ENCODE results near the gene FBXL12.
"Not testable (repeated sequence)": the region's sequence is repeated elsewhere in the genome, so short reads cannot be mapped to it uniquely, and the experiment has no call there.

The FBXL12 gene

DNA sequence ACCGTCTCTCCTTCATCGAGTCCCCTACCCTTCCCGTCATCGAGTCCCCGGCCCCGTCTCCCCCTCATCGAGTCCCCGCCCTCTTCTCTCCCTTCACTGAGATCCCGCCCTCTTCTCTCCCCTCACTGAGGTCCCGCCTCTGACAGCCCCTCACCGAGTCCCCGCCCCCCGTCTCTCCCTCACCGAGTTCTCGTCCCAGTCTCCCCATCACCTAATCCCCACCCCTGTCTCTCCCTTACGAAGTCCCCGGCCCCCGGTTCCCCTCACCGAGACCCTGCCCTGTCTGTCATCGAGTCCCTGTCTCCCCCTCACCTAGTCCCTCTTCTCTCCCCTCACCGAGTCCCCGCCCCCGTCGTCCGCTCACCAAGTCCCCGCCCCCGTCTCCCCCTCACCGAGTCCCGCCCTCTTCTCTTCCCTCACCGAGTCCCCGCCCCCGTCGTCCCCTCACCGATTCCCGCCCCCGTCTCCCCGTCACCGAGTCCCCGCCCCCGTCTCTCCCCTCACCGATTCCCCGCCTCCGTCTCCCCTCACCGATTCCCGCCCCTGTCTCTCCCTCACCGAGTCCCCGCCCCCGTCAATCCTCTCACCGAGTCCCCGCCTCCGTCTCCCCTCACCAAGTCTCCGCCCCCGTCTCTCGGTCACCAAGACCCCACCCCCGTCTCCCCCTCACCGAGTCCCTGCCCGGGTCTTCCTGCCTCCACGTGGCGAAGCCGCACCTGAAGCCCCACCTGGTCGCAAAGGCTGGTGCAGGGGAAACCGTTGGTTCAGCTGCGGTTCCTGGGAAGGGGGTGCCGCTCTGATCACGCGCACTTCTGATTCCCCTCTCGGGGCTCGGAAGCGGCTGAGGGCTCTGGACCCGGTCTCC, 26.4 kb downstream of the FBXL12 start:
- peak overlapping the region; percentile 83 for H3K4me3 Mint-ChIP-seq
- peaks cover 2% of the 10 kb centered on the region for H3K36me3 Mint-ChIP-seq
- H3K4me1 Mint-ChIP-seq, result peaks cover 30% of the 10 kb centered on the region
- CTCF ChIA-PET, result no interaction called here
- no peaks in the 10 kb centered on the region for H3K27me3 Mint-ChIP-seq
- peaks cover 6% of the 10 kb centered on the region for H3K9me3 Mint-ChIP-seq
- peak overlapping the region; percentile 93 for H3K27ac Mint-ChIP-seq
- peak; percentile 94 for DNase-seq

DNA sequence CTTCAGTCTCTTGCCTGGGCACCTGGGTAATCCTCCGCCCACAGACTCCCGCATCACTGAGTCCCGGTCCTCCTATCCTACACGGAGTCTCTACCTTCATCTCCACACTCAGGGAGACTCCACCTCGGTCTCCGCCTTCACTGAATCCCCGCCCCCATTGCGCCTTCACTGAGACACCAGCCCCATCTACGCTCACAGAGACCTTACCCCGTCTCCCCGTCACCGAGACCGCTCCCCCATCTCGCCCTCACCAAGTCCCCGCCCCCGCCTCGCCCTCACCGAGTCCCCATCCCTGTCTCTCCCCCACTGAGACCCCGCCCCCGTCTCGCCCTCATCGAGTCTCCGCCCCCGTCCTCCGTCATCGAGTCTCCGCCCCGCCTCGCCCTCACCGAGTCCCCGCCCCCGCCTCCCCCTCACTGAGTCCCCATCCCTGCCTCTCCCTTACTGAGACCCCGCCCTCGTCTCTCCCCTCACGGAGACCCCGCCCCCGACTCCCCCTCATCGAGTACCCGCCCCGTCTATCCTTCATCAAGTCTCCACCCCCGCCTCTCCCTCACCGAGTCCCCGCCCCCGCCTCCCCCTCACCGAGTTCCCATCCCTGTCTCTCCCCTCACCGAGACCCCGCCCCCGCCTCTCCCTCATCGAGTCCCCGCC, 27.2 kb downstream of the FBXL12 start:
- peaks cover 6% of the 10 kb centered on the region for H3K9me3 Mint-ChIP-seq
- CTCF ChIA-PET, result interaction anchor here (2.2 kb wide), 1 partner anchor 166 kb away, joined by 7 read pairs; no protein-coding TSS in a partner anchor

DNA sequence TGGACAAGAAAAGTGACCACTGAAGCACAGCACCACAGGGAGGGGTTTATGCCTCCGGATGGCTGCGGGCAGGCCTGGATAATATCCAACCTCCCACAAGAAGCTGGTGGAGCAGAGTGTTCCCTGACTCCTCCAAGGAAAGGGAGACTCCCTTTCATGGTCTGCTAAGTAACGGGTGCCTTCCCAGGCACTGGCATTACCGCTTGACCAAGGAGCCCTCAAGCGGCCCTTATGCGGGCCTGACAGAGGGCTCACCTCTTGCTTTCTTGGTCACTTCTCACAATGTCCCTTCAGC, 27.9 kb downstream of the FBXL12 start:
- Mint-ChIP-seq H3K27ac (peak overlapping the region; percentile 93), H3K4me3 (peak overlapping the region; percentile 83), H3K4me1 (peaks cover 28% of the 10 kb centered on the region)
- H3K27me3 Mint-ChIP-seq, H3K36me3 Mint-ChIP-seq, DNase-seq, H3K9me3 Mint-ChIP-seq: not testable (repeated sequence)
- CTCF ChIA-PET, result interaction anchor here (1.4 to 2.2 kb wide), 2 partner anchors 165 to 206 kb away, joined by 4 to 7 read pairs; partner anchors contain the start of gene ZNF121

More for the DNA sequence above, 27.2 kb downstream of the FBXL12 start:
- Mint-ChIP-seq H3K36me3 (peaks cover 2% of the 10 kb centered on the region), H3K4me1 (peaks cover 29% of the 10 kb centered on the region), H3K4me3 (peak overlapping the region; percentile 83), H3K27ac (peak overlapping the region; percentile 93), H3K27me3 (no peaks in the 10 kb centered on the region)
- peak; percentile 97 for DNase-seq

GRCh38 chr19:9789579-9789978, 29.3 kb downstream of the FBXL12 start:
- H3K36me3 Mint-ChIP-seq, H3K27me3 Mint-ChIP-seq, DNase-seq, H3K27ac Mint-ChIP-seq, H3K9me3 Mint-ChIP-seq, H3K4me3 Mint-ChIP-seq: not testable (repeated sequence)
- CTCF ChIA-PET, result interaction anchor here (1.4 to 2.2 kb wide), 3 partner anchors 163 to 204 kb away, joined by 4 to 7 read pairs (median 4); partner anchors contain the start of gene ZNF121
- H3K4me1 Mint-ChIP-seq, result peaks cover 36% of the 10 kb centered on the region

DNA sequence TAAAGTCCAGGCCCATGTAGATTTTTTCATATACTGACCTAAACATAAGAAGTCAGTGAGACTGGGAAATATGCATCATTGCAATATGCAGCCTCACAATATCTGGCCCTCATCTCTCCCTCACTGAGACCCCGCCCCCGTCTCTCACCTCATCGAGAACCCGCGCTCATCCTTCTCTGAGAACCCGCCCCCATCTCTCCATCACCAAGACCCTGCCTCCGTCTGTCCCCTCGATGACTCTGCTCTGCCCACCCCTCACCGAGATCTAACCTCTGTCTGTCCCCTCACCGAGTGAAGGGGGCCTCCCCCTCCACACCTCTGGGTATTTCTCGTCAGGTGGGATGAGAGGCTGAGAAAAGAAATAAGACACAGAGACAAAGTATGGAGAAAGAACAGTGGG, 29.8 kb downstream of the FBXL12 start:
- Mint-ChIP-seq H3K27ac (no peak overlapping the region), H3K4me1 (peaks cover 41% of the 10 kb centered on the region), H3K4me3 (no peak overlapping the region), H3K9me3 (peaks cover 6% of the 10 kb centered on the region), H3K27me3 (no peaks in the 10 kb centered on the region), H3K36me3 (peaks cover 2% of the 10 kb centered on the region)
- no peak for DNase-seq
- CTCF ChIA-PET, result no interaction called here

GRCh38 chr19:9788604-9789003, 30.3 kb downstream of the FBXL12 start:
- peaks cover 43% of the 10 kb centered on the region for H3K4me1 Mint-ChIP-seq
- CTCF ChIA-PET, H3K27me3 Mint-ChIP-seq, H3K9me3 Mint-ChIP-seq, H3K27ac Mint-ChIP-seq, H3K36me3 Mint-ChIP-seq, DNase-seq, H3K4me3 Mint-ChIP-seq: not testable (repeated sequence)

GRCh38 chr19:9786819-9787218, 32.1 kb downstream of the FBXL12 start:
- CTCF ChIA-PET, result interaction anchor here (0.8 kb wide), 1 partner anchor 9 kb away, joined by 3 read pairs; no protein-coding TSS in a partner anchor
- peaks cover 5% of the 10 kb centered on the region for H3K36me3 Mint-ChIP-seq
- H3K4me1 Mint-ChIP-seq, result peaks cover 41% of the 10 kb centered on the region
- H3K9me3 Mint-ChIP-seq, result peaks cover 2% of the 10 kb centered on the region
- no peaks in the 10 kb centered on the region for H3K27me3 Mint-ChIP-seq
- peak overlapping the region; percentile 71 for H3K4me3 Mint-ChIP-seq
- H3K27ac Mint-ChIP-seq, result peak overlapping the region; percentile 75
- no peak for DNase-seq

DNA sequence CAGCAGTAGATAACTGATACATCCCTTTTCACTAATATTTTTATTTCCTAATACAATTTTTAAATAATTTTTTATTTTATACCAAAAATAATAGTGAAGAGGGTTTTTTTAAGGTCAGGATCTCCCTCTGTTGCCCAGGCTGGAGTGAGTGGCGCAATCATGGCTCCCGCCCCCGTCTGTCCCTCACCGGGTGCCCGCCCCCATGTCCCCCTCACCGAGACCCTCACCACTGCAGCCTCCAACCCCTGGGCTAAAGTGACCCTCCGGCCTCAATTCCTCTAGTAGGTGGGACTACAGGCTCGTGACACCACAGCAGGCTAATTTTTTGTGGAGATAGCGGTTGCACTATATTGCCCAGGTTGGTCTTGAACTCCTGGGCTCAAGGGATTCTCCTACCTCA, 32.5 kb downstream of the FBXL12 start:
- peaks cover 5% of the 10 kb centered on the region for H3K36me3 Mint-ChIP-seq
- peaks cover 2% of the 10 kb centered on the region for H3K9me3 Mint-ChIP-seq
- H3K27me3 Mint-ChIP-seq, result no peaks in the 10 kb centered on the region
- H3K27ac Mint-ChIP-seq, result peak overlapping the region; percentile 96
- peaks cover 38% of the 10 kb centered on the region for H3K4me1 Mint-ChIP-seq
- no peak for DNase-seq
- CTCF ChIA-PET, result interaction anchor here (0.8 kb wide), 1 partner anchor 9 kb away, joined by 3 read pairs; no protein-coding TSS in a partner anchor
- peak overlapping the region; percentile 87 for H3K4me3 Mint-ChIP-seq

DNA sequence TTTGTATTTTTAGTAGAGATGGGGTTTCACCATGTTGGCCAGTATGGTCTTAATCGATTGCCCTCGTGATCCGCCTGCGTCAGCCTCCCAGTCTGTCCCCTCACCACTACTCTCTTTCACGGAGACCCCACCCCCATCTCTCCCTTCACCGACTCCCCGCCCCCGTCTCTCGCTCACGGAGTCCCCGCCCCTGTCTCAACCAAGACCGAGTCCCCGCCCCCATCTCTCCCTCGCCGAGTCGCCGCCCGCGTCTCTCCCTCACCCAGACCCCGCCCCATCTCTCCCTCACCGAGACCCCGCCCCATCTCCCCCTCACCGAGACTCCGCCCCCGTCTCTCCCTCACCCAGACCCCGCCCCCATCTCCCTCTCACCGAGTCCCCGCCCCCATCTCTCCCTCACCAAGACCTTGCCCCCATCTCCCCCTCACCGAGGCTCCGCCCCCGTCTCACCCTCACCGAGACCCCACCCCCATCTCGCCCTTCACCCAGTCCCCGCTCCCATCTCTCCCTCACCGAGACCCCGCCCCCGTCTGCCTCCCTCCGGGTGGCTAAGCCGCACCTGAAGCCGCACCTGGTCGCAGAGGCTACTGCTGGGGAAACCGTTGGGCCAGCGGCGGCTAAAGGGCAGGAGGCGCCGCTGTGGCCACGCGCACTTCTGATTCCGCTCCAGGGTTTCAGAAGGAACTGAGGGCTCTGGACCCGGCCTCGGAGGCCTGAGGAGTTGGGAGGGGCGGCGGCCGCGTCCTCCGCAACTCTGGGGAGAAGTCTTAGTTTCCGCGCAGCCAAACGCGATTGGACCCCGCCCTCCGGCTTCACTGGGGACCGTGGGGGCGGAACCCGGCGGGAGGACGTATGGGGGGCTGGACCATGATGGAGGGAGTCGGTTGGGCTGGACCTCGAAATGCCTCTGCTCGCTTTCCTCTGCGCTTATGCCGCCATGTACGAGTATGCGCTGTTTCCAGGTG, 33.2 kb downstream of the FBXL12 start:
- Mint-ChIP-seq H3K27ac (peak overlapping the region; percentile 96), H3K36me3 (peaks cover 5% of the 10 kb centered on the region), H3K4me3 (peak overlapping the region; percentile 87), H3K27me3 (no peaks in the 10 kb centered on the region), H3K4me1 (peaks cover 34% of the 10 kb centered on the region), H3K9me3 (peaks cover 2% of the 10 kb centered on the region)
- CTCF ChIA-PET, result no interaction called here
- DNase-seq, result peak; percentile 99

- H3K36me3 Mint-ChIP-seq, DNase-seq, H3K9me3 Mint-ChIP-seq, CTCF ChIA-PET, H3K27me3 Mint-ChIP-seq: not testable (repeated sequence)
- Mint-ChIP-seq H3K4me3 (peak overlapping the region; percentile 35), H3K27ac (peak overlapping the region; percentile 96), H3K4me1 (peaks cover 28% of the 10 kb centered on the region)
Measured at GRCh38 chr19:9784163-9784496, 34.7 kb downstream of the FBXL12 start.

GRCh38 chr19:9782338-9782737, 36.5 kb downstream of the FBXL12 start:
- Mint-ChIP-seq H3K9me3 (peaks cover 12% of the 10 kb centered on the region), H3K27me3 (no peaks in the 10 kb centered on the region), H3K4me3 (no peak overlapping the region), H3K27ac (peak overlapping the region; percentile 14), H3K36me3 (peaks cover 7% of the 10 kb centered on the region), H3K4me1 (peaks cover 28% of the 10 kb centered on the region)
- CTCF ChIA-PET, result no interaction called here
- DNase-seq, result no peak

GRCh38 chr19:9768175-9769112, 50.4 kb downstream of the FBXL12 start, which contains the start of gene ZNF846:
Gene ZNF846 (minus strand): TSS chr19:9768738. CDS start chr19:9764950, 3,788 bp downstream.
- Mint-ChIP-seq H3K4me1 (peaks cover 10% of the 10 kb centered on the region), H3K27me3 (no peaks in the 10 kb centered on the region), H3K27ac (peak within 1 kb of the TSS; percentile 94), H3K36me3 (peaks cover 23% of the 10 kb centered on the region), H3K9me3 (peaks cover 22% of the 10 kb centered on the region), H3K4me3 (peak within 1 kb of the TSS; percentile 84)
- CTCF ChIA-PET, result interaction anchor here (0.6 kb wide), 1 partner anchor 142 kb away, joined by 3 read pairs; no protein-coding TSS in a partner anchor
- peak; percentile 95 for DNase-seq
